K562 (cell line): Measurements from ENCODE around the gene ABCF3. TPM values are rescaled to one million over a fixed set of nuclear protein-coding genes. Genes with fewer than 3 reads are reported as not detected.
A peak's percentile ranks its signal among the peaks of the same experiment; 100 is the strongest.

Source experiments
- CCAR2 ChIP-seq: fragments of 200-400 bp; formaldehyde crosslinking; IDR thresholded peaks from 2 replicates; pipeline ENCODE4 v1.6.1; 2017; ENCODE audit warnings: mild to moderate bottlenecking, low read depth, low read length
- CREBBP ChIP-seq: IDR thresholded peaks from one replicate; pipeline ENCODE4 v1.6.1; 2012; ENCODE audit warnings: low read depth, mild to moderate bottlenecking, control low read depth, inconsistent platforms, low read length
- CSDE1 ChIP-seq, 2 experiments: fragments of 450-650 bp; IDR thresholded peaks; 2 replicates each; pipeline ENCODE4 v1.6.1; 2016; ENCODE audit warnings: mild to moderate bottlenecking in 1 of 2
- FOXA3 ChIP-seq, 2 experiments: fragments of 450-650 bp in 1 of 2; sonication (generic) in 1 of 2; formaldehyde crosslinking; IDR thresholded peaks in 1 of 2; conservative IDR thresholded peaks in 1 of 2; 2 replicates each; pipeline versions ENCODE4 v1.4.0 to v1.8.0; 2020 to 2022; ENCODE audit warnings: mild to moderate bottlenecking in 2 of 2, missing genetic modification reagents in 1 of 2
- KDM5B ChIP-seq: fragments of 200-600 bp; sonication (generic); IDR thresholded peaks from 2 replicates; pipeline ENCODE4 v1.6.1; 2012; ENCODE audit warnings: low read depth, mild to moderate bottlenecking, moderate library complexity, low read length, control low read depth, inconsistent platforms; ENCODE audit not compliant: insufficient replicate concordance
- NONO ChIP-seq, 2 experiments: fragments of 200-400 bp in 1 of 2; fragments of 450-650 bp in 1 of 2; formaldehyde crosslinking in 1 of 2; IDR thresholded peaks; 2 replicates each; pipeline ENCODE4 v1.6.1; 2017; ENCODE audit warnings: low read depth in 2 of 2, mild to moderate bottlenecking in 2 of 2, moderate library complexity in 2 of 2, low read length in 1 of 2
- PHB2 ChIP-seq: fragments of 450-650 bp; IDR thresholded peaks from 2 replicates; pipeline ENCODE4 v1.6.1; 2017; ENCODE audit warnings: low read depth
- RHOXF2B ChIP-seq: fragments of 250-450 bp; sonication (Bioruptor Pico); conservative IDR thresholded peaks from 2 replicates; pipeline ENCODE4 v1.5.1; 2021
- SAFB2 ChIP-seq: fragments of 200-400 bp; formaldehyde crosslinking; IDR thresholded peaks from 2 replicates; pipeline ENCODE4 v1.6.1; 2018; ENCODE audit warnings: borderline replicate concordance, low read length, low read depth, moderate library complexity; ENCODE audit not compliant: severe bottlenecking
- SRSF7 ChIP-seq: fragments of 200-400 bp; formaldehyde crosslinking; optimal IDR thresholded peaks from 2 replicates; pipeline ENCODE3; 2017; ENCODE audit warnings: mild to moderate bottlenecking, low read depth, low read length
- TAF15 ChIP-seq: fragments of 200-400 bp; formaldehyde crosslinking; IDR thresholded peaks from 2 replicates; pipeline ENCODE4 v1.6.1; 2017; ENCODE audit warnings: mild to moderate bottlenecking, low read depth, low read length, moderate library complexity
- XRCC5 ChIP-seq: fragments of 200-400 bp; formaldehyde crosslinking; IDR thresholded peaks from 2 replicates; pipeline ENCODE4 v1.6.1; 2017; ENCODE audit warnings: low read depth, mild to moderate bottlenecking, low read length
- ZSCAN32 ChIP-seq: fragments of 450-650 bp; formaldehyde crosslinking; IDR thresholded peaks from 2 replicates; pipeline ENCODE4 v1.4.0; 2020; ENCODE audit warnings: mild to moderate bottlenecking, moderate library complexity
- polyA plus RNA-seq, 8 experiments: library from polyadenylated mRNA; depleted of rRNA in 4 of 8; stranded (reverse) in 5 of 8; unstranded in 3 of 8; fragments of >200 nt; fragmentation: Nextera tagmentation in 2 of 8; fragmentation: Illumina TruSeq in 1 of 8; extraction: Ambion mirVana in 2 of 8; extraction: Trizol in 1 of 8; gene quantifications; 2 replicates each; pipeline versions ENCODE4 v1.2.1 to v1.2.3, GENCODE V29; 2011 to 2014; ENCODE audit warnings: inconsistent platforms in 1 of 8, missing spikeins in 1 of 8
- total RNA-seq, 7 experiments: library from RNA; depleted of rRNA in 6 of 7; stranded (reverse); fragments of >200 nt in 6 of 7; fragmentation: Illumina TruSeq in 2 of 7; extraction: Trizol in 2 of 7; gene quantifications; 2 replicates each; pipeline versions ENCODE4 v1.2.1 to v1.2.3, GENCODE V29; 2011 to 2021; ENCODE audit warnings: low replicate concordance in 1 of 7
- TF ChIP-seq, protein P1 (sequence below): sonication (generic); formaldehyde crosslinking; IDR thresholded peaks from 2 replicates; pipeline ENCODE4 v1.8.1; 2023; ENCODE audit warnings: mild to moderate bottlenecking, missing genetic modification reagents
- TF ChIP-seq, protein P2 (sequence below): fragments of 250-450 bp; sonication (Bioruptor Pico); IDR thresholded peaks from 2 replicates; pipeline ENCODE4 v1.5.0; 2022; ENCODE audit warnings: mild to moderate bottlenecking
- TF ChIP-seq, protein P3 (sequence below): conservative IDR thresholded peaks from 2 replicates; pipeline ENCODE4 v1.6.1; 2011; ENCODE audit warnings: low read depth, mild to moderate bottlenecking, low read length; ENCODE audit not compliant: control insufficient read depth
- TF ChIP-seq, protein P4 (sequence below): sonication (generic); formaldehyde crosslinking; IDR thresholded peaks from 2 replicates; pipeline ENCODE4 v1.8.0; 2022; ENCODE audit warnings: mild to moderate bottlenecking, missing genetic modification reagents
- TF ChIP-seq, protein P5 (sequence below): IDR thresholded peaks from 2 replicates; pipeline ENCODE4 v1.6.1; 2016; ENCODE audit warnings: missing genetic modification characterization, missing compliant biosample characterization

ABCF3 gene
- total and polyA plus RNA-seq, 9 of the 15 experiments (the other 6 are each of a cell fraction or from before 2014, with no cell fraction given) = 6.7 to 77.9 (median 45.1) TPM

DNA sequence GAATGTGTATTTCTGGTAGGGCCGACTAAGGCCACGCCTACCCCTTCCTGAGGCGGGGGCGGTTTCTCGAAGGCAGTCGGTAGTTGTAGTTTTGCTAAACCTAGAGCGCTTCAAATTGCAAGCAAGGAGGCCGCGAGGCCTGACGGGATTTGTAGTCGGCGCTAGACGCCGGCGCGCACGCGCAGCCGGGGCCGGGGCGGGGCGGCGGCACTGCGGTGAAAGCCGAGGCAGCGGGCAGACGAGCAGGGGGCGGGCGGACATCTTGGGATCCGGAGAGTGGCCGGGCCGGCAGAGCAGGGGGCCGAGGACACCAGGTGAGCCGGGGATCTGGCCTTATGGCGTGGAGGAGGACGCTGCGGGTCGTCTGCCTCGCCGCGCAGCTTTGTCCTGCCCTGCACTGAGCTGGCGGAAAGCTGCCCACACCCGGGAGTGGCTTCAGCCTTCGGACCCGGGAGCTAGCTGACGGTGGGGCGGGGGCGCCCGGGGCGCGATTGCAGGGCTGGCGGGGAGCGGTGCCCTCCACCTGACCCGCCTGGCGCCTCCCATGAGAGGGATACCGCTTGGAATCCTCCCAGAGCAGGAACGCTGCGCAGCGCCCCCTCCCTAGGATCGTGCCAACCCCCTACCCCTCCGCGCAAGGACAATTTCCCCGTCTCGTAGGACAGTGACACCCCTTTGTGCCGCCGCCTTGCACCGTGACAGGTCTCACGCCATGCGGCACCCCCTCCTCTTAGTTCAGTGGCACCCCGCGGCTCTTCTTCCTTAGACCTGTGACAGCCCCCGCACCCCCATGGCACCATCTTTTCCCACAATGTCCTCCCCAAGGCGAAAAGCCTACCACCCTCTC is 11.1 kb upstream of the ABCF3 start, which contains the start of gene AP2M1 (continued):
- TF ChIP-seq, protein P1, sequence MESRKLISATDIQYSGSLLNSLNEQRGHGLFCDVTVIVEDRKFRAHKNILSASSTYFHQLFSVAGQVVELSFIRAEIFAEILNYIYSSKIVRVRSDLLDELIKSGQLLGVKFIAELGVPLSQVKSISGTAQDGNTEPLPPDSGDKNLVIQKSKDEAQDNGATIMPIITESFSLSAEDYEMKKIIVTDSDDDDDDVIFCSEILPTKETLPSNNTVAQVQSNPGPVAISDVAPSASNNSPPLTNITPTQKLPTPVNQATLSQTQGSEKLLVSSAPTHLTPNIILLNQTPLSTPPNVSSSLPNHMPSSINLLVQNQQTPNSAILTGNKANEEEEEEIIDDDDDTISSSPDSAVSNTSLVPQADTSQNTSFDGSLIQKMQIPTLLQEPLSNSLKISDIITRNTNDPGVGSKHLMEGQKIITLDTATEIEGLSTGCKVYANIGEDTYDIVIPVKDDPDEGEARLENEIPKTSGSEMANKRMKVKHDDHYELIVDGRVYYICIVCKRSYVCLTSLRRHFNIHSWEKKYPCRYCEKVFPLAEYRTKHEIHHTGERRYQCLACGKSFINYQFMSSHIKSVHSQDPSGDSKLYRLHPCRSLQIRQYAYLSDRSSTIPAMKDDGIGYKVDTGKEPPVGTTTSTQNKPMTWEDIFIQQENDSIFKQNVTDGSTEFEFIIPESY = no peak
- TF ChIP-seq RHOXF2B (CRISPR knock-in tag) (no peak), XRCC5 (no peak), NONO (IDR thresholded peaks at IDR 0.05; ENCODE audit: low read depth in 2 of 2, low read length in 1 of 2) (0 out of 4 replicates have a peak, but pooled peaks of 1 of the 2 experiments have one; percentile 26), ZSCAN32 (CRISPR knock-in tag) (no peak), SRSF7 (no peak), CCAR2 (no peak), FOXA3 (CRISPR knock-in tag; conservative IDR thresholded peaks at IDR 0.05 in 1 of 2, IDR thresholded peaks at IDR 0.05 in 1 of 2) (no peak), CREBBP (no peak), SAFB2 (no peak), PHB2 (no peak), KDM5B (peak; percentile 77), CSDE1 (IDR thresholded peaks at IDR 0.05) (no peak), TAF15 (no peak)
- TF ChIP-seq, protein P2, sequence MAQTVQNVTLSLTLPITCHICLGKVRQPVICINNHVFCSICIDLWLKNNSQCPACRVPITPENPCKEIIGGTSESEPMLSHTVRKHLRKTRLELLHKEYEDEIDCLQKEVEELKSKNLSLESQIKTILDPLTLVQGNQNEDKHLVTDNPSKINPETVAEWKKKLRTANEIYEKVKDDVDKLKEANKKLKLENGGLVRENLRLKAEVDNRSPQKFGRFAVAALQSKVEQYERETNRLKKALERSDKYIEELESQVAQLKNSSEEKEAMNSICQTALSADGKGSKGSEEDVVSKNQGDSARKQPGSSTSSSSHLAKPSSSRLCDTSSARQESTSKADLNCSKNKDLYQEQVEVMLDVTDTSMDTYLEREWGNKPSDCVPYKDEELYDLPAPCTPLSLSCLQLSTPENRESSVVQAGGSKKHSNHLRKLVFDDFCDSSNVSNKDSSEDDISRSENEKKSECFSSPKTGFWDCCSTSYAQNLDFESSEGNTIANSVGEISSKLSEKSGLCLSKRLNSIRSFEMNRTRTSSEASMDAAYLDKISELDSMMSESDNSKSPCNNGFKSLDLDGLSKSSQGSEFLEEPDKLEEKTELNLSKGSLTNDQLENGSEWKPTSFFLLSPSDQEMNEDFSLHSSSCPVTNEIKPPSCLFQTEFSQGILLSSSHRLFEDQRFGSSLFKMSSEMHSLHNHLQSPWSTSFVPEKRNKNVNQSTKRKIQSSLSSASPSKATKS (CRISPR knock-in tag) = no peak
- TF ChIP-seq, protein P3, sequence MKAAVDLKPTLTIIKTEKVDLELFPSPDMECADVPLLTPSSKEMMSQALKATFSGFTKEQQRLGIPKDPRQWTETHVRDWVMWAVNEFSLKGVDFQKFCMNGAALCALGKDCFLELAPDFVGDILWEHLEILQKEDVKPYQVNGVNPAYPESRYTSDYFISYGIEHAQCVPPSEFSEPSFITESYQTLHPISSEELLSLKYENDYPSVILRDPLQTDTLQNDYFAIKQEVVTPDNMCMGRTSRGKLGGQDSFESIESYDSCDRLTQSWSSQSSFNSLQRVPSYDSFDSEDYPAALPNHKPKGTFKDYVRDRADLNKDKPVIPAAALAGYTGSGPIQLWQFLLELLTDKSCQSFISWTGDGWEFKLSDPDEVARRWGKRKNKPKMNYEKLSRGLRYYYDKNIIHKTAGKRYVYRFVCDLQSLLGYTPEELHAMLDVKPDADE = peak; percentile 99
- TF ChIP-seq, protein P4, sequence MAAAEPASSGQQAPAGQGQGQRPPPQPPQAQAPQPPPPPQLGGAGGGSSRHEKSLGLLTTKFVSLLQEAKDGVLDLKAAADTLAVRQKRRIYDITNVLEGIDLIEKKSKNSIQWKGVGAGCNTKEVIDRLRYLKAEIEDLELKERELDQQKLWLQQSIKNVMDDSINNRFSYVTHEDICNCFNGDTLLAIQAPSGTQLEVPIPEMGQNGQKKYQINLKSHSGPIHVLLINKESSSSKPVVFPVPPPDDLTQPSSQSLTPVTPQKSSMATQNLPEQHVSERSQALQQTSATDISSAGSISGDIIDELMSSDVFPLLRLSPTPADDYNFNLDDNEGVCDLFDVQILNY (CRISPR knock-in tag) = no peak
- TF ChIP-seq, protein P5, sequence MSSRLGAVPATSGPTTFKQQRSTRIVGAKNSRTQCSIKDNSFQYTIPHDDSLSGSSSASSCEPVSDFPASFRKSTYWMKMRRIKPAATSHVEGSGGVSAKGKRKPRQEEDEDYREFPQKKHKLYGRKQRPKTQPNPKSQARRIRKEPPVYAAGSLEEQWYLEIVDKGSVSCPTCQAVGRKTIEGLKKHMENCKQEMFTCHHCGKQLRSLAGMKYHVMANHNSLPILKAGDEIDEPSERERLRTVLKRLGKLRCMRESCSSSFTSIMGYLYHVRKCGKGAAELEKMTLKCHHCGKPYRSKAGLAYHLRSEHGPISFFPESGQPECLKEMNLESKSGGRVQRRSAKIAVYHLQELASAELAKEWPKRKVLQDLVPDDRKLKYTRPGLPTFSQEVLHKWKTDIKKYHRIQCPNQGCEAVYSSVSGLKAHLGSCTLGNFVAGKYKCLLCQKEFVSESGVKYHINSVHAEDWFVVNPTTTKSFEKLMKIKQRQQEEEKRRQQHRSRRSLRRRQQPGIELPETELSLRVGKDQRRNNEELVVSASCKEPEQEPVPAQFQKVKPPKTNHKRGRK (tag) = no peak
